Right hindlimb (tissue), 1 donor: ENCODE results near the gene RAB15.

Experiments
- DNase-seq: peaks from one replicate; pipeline ENCODE4 v3.0.0-alpha.2; 2018

The RAB15 gene

DNA sequence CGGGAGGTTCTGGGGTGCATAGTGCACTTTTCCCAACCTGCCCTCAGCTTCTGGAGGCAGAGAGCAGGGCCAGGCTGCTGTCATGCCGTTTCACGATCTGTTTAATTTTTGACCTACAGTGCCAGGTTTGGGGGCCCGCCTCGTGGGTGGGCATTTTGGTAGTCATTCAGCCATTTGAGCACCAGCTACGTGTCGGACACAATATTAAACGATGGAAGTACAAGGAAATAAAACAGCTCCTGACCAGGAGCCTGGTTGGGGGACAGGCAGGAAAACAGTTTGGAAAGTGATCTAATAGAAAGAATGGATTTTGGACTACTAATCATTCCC lies 15.3 kb upstream of the RAB15 start:
- no peak for DNase-seq

DNA sequence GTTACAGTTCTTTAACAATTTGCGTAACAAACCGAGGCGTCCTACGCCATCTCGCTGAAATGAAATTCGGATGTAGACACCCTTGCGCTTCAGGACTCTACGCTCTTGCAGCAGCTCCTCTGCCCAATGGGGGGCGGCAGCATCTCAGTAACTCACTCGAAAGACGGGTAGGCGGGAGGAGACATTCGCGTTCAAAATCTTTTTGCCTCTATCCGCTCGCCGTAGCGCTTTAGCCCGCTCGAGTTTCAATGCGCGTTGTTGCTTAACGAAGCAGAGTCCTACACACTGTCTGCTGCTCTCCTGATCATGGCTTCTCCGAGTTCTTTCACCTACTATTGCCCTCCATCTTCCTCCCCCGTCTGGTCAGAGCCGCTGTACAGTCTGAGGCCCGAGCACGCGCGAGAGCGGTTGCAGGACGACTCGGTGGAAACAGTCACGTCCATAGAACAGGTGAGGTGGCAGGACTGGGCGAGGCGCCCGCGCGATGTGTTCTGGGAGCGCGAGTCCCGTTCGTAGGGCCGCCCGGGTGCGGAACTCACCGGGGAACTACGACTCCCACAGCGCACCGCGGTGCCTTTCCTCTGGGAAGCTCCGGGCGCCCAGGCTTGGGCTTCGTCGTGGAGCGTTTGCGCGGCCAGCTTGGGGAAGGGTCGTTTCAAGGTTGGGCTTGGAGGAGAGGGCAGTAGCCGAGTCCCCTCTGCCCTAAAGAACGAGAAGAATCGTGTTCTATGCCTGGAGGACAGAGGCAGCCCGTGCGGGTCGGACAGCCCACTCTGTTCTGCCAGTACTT lies 14.7 kb upstream of the RAB15 start, which contains the start of gene FNTB:
Gene FNTB, plus strand, starts transcription at position 248 of the 790 bp plus-strand sequence. Its CDS starts 59 bp downstream, at position 307.
- DNase-seq, result peak; percentile 97

DNA sequence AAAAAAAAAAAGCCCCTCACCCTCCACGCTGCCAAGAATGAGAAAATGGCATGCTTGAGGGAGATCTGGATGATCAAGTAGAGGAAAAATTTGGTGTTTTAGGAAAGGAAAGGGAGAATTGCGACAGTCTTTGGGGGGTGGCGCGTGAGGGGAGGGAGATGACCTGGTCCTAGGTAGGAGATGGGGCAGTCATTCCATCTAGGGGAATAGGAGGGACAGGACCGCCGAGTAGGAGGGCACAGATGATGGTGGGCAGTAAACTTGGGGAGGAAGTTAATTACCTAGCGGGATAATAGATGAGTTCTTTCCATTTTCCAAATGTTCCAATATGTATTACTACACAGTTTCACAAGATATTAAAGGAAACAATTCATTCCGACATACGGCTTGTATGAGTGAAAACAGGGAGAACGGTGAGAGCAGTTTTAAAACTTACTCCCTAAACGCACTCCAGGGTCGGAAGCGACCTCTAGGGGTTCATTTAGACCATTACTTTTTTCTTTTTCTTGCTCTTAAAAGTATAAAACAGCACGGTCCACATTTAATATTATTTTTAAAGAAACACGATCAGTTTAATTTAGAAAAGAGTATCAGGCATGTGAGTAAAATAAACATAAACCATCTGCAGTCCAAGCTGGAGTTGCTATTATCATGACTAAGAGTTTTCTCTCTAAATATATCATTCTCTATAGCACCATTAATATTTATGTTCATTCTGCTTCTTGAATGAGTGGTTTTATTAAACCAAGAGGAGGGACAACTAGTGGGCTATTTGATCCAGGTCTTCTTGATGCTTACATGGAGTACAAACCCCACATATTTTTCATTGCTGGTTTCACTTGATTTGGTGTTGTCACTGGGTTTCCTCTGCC lies 11.5 kb upstream of the RAB15 start:
- no peak for DNase-seq

DNA sequence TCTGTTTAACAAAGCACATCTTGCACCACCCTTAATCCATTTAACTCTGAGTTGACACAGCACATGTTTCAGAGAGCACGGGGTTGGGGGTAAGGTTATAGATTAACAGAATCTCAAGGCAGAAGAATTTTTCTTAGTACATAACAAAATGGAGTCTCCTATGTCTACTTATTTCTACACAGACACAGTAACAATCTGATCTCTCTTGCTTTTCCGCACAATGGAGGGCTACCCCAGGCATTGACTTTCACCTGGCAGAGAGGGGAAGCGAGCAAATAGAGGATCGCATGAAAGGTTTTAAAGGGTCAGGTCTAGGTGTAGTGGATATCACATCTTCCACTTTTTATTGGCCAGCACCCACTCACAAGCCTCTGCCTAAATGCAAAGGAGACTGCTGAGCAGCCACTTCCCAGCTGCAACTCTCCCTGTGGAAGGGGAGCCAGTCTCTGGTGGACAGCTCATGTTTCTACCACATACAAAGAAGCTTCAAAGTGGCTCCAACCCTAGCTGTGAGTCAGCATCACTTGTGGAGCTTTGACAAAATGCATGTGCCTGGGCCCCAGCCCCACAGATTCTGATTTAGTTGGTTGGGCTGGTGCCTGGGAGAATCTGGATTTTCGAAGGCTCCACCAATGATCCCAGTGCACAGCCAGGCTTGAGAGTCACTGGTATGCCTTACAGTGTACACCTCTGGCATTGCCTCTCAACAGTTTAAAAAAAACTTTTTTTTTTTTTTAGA lies 7.4 kb upstream of the RAB15 start:
- no peak for DNase-seq

DNA sequence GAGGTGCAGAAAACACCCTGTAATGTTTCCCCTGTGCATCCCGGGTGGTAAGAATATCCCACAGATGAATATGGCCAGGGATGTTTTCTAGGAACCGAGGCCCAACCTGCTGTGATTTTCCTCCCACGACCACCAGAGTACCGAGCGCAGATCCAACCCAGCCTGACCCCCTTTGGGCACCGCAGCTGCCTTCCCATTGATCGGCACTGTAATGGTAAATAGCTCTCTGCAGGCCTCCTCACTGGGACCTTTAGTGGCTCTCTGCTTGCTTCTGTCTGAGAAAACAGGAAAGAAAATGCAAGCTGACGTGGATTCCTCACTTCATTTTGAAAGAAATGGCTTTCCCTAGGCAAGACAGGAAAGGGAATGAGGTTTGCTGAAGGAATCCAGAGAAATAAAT lies 2.4 kb upstream of the RAB15 start:
- DNase-seq, result no peak

DNA sequence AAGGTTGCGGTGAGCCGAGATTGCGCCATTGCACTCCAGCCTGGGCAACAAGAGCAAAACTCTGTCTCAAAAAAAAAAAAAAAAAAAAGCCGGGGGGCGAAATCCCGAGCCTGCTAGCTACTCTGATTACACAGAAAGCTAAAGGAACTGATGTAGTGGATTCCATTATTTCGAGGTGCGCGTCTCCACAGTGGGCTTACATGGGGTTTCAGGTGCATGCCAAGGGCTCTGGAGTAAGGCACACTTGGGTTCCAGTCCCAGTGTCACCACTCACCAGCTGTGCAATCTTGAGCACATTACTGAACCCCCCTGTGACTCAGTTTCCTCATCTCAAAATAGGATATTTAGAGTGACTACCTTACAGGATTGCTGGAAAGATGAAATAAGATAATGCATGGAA lies 1.7 kb upstream of the RAB15 start:
- DNase-seq, result no peak

DNA sequence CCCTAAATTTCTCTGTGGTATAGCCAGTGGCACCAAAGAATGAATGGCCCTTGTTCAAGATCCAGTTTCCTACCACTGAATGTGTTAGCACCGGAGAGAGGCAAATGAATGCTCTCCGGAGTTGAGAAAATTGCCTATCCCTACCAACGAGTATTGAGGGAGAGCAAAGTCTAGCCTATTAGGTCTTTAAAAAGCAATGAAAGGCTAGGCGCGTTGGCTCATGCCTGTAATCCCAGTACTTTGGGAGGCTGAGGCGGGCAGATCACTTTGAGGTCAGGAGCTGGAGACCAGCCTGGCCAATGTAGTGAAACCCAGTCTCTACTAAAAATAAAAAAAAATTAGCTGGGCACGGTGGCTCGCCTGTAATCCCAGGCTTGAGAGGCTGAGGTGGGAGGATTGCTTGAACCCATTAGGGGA lies 898 bp upstream of the RAB15 start:
- DNase-seq, result no peak

DNA sequence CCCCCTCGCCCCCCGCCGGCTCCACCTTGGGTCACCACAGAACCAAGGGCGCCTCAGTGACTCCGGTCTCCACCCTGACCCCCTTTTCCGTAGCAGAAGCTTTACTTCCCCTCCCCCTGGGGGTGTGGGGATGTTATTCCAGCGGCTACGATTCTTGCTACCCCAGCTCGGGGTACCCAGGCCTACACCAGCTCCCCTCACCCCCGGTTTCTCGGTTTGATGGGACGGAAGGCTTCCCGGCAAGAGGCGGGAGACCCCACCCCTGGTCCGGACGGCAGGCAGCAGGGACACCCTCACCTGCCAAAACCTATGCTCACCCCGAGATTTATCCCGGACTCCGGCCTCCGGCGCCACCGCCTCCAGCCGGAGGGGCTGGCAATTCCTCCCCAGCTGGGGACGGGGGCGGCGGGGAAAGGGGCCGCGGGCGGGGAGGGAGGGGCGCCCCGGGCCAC lies 619 bp downstream of the RAB15 start:
- DNase-seq, result no peak

DNA sequence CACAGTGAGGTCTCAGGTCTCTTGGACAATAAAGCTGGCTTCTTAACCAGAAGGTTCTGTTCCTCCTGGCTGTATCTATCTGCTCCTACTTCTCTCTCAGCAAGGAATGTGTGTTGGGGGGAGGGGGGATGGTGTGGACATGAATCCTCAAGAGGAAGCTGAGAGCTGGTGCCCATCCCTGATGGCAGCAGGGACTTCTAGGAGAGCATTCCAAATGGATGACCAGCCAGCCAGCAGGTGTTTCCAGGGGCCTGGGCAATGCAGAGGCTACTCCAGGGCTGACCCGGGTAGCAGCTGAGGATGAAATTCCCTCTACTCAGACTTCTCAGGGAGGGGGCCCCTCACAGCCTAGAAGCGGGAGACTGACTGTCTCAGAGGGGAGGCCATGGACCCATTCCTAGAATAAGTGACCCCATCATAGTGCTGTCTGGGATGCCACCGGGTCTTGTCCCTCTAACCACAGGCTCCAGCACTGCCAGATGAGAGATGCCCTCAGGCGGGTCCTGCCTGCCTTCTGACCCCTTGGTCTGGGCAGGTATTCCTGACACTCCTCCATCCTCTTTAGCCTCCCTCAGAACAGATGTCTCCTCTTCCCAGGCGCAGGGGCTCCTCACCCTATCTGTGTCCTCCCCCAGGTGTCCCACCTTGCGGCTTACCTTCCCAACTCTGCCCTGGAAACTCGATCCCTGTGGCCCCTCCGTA lies 1.2 kb downstream of the RAB15 start:
- no peak for DNase-seq

DNA sequence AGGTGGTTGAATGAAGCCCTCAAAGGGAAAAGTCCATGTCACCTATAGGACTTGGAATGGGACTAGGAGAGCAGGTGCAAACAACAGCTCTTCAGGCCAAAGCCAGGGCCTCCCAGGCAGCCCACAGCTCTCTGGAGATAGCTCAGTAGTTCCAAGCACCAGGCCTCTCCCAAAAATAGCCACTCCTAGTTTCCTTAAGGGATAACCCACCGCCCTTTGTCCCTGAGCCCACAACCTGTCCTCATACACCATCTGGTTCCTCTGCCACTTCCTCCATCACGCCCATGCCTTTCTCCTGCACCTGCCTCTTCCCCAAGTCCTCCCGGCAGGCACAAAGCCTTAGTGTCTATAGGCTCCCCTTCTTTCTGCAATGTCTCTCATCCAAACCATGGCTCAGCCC lies 2.1 kb downstream of the RAB15 start:
- DNase-seq, result no peak

DNA sequence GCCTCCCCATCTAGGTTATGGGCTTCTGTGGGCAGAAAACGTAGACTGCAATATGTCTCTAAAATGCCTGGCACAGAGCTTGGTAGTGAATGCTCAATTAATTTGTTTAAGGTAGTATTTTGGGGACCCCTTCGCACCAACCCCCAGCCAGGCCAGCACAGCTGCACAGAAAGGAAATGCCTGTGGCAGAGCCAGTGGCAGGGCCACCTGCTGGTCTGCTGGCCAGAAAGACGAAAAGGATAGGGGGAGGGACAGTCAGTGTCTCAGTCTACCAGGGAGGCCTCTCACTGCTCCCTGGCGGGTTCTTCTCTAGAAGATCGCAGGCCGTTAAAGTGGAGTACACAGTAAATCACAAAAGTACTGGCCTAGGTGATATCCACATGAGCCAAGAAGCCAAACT lies 3.5 kb downstream of the RAB15 start:
- no peak for DNase-seq

DNA sequence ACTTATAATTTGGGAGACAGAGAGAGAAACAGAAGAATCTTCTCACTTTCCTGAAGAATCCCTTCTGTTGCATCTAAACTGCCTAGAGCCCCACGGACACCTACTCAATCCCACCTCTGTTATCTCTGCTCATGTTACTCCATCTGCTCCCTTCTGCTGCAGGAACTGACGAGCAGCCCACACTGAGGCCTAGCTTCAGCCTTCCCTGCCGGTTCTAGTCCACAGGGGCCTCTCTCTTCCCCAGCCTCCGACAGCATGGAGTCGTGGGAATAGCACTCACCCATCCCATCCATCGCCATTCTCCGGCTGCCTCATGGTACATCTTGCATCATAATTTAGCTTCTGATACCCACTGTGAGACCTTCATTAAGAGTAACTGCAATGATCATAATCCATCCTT lies 4.0 kb downstream of the RAB15 start:
- no peak for DNase-seq

DNA sequence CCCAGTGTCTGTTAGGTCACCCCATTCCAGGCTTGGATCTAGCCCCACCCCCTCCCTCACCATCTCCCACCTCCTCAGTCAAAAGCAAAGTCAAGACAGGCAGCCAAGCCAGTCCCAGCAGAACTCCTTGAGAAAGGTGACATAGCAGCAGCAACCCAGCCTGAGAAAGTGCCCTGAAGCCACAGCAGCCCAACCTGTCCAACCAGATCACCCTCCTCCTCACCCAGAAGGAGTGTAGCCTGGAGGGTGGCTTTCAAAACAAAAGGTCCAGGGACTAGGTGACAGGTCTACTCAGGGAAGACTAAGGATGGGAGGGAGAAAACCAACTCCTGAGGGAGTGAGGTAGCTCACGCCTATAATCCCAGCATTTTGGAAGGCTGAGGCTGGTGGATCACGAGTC lies 5.2 kb downstream of the RAB15 start:
- DNase-seq, result no peak

DNA sequence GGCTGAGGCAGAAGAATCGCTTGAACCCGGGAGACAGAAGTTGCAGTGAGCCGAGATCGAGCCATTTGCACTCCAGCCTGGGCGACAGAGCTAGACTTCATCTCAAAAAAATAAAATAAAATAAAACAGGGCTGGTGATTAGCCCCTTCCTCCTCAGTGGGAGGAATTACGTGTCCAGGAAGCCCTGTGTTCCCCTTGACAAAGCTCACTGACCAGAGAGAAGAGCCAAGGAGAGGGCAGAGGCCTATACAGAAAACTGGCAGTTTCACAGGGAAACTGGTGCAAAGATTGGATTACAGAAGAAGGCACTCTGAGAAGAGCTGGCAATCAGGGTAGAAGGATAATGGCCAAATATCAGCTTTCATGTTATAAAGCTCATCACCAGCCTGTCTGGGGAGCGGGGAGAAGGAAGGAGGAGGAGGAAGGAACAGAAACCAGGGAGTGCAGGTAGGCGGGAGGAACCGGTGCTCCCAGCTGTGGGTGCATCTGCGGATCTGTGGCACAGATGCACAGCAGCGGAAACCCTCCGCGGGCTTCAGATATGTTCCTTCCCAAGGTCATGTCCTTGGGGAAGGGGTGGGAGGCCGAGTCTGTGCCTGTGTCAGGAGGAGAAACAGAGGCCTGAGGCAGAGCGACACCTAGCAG lies 6.7 kb downstream of the RAB15 start:
- DNase-seq, result no peak

DNA sequence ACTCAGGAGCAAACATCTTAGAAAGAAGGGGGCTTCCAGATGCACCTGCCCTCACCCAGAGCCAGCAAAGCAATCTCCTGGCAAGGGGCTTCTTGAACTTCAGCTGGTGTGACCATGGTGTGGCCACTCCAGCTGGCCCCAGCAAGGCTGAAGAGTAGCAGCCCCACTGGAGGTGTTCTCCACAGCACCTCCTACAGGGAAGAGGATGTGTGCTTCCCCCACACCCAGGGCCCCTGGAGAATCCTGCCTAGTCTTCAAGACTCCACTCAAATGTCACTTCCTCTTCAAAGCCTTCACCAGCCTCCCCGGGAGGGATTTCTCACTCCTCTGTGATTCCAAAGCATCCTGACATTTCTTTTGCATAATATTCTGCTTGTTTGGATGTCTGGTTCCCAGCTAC lies 8.5 kb downstream of the RAB15 start:
- DNase-seq, result no peak

DNA sequence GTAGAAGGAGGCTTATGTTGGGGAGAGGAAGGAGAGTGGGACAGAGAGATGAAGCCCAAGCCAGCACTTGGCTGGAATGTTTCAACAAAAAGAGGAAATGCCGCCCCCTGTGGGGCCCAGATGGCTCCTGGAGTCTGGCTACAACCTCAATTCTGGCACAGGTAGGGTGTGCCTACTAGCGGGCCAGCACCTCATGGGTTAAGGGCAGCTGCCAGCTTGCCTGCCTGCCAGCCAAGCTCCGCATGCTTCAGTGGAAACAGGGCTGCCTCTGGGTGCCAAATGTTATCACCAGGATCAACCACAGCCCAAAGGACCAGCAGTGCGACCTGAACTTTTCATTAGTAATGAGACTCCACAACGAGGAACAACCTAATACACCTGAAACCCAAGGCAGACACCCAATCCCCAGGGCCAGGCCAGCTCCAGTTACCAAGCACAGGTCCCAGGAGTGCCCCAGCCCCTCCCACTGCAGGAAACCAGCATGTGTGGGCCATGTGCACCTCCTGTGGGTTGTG lies 11.3 kb downstream of the RAB15 start:
- DNase-seq, result no peak

DNA sequence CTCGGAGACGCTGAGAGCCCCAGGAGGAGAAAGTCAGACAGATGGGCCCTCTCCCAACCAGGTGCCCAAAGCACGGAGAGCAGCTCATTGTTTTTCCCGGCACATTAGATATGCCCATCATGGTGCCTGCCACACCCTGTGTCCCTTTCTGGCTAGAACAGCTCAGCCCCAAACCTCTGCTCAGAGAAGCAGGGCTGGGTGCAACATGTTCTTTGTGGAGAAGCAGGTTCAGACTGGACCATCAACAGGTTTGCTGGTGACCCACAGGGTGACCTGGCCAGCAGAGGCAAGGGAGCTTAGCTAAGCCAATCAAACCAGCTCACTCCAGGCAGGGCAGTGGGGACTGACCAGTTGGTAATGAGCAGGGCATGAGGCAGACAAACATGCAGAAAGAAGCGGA lies 13.4 kb downstream of the RAB15 start:
- no peak for DNase-seq

DNA sequence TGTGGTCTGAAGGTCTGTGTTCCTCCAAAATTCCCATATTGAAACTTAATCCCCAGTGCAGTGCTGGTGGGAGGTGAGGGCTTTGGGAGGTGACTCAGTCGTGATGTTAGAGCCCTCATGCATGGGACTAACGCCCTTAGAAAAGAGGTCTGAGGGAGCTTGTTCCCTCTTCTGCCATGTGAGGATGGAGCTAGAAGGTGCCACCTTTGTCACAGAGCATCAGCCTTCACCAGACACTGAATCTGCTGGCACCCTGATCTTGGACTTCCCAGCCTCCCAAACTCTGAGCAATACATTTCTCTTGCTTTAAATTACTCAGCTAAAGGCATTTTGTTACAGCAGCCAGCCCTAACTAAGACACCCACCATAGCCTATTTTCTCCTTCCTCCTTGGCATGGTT lies 13.9 kb downstream of the RAB15 start:
- no peak for DNase-seq

DNA sequence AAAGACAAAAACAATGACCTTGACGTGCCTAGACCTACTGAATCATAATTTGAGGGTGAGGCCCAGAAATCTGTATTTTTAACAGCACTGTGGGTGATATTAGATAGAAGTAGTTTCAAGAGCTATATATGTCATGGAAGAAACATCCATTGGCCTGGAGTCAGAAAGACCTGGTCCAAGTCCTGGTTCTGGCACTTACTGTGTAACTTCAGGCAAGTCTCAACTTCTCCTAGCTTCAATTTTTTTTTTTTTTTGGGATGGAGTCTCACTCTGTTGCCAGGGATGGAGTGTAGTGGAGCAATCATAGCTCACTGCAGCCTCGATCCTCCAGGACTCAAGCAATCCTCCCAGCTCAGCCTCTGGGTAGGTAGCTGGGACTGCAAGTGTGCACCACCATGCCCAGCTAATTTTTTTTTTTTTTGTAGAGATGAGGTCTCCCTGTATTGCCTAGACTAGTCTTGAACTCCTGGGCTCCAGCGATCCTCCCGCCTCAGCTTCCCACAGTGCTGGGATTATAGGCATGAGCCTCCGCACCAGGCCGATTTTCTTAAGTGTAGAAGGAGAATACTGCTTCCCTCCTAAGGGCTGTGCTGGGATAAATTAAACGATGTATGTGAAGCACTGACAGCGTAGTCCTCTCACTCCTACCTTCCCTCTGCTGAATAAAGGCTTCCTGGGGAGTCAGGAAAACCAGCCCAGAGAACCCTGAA lies 15.3 kb downstream of the RAB15 start:
- no peak for DNase-seq

DNA sequence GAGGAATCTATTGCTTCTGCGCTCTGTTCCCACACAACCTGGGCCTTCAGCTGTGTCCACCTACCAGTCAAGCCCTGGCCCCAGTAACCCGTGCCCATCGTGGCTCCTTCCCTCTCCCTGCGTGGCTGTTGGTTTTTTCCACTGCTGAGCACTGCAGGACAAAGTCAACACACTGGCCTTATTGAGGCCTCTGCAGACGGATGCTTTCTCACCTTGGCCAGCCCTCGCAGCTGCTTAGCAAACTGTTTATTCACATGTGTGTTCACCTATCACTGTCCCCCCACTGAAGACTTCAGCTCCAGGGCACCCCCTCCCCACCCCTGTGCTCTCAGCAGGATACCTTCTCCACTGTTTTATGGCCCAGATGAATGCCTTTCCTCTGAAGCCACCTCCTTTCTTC lies 16.8 kb downstream of the RAB15 start:
- DNase-seq, result no peak

DNA sequence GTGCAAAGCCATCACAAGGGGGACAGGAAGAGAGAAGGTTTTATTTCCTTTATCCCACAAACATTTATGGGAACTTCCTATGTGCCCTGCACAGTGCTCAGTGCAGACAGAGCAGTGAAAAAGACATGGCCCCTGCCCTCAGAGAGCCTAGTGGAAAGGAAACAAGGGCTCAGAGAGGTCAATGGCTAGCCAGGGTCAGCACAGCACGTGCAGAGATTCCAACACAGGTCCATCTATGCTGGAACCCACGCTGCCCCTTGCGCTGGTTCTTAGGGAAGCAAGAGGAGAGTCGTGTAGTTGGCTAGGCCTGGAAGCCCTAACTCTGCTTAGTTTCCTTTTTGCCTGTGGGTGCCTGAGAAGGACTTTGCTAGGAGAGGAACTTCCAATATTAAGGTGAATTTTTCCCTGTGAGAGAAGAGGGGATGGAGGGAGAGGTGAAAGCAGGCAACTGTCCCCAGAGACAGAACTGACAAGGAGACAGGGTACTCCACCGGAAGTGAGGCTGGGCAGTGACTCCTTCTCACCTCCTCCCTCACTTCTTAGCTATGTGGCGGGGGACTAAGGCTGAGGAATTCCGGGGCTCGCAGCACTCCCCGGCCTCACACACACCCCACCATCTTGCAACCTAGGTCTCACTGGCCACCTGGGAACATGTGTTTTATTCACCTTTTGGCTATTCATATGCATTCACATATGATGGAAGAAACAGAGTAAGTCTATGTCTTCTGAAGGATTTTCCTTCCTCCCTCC lies 17.5 kb downstream of the RAB15 start:
- DNase-seq, result no peak
